HG02623 (cell line): ENCODE measurements around the gene MTPN.

Source experiments
- ATAC-seq: cut with Tn5 transposase; IDR thresholded peaks from one replicate; pipeline ENCODE4 v1.9.1; 2021; ENCODE audit warnings: moderate library complexity; ENCODE audit not compliant: unreplicated experiment

The MTPN gene

GRCh38 chr7:135929249-135929648 lies 47.9 kb downstream of the MTPN start:
- no peak for ATAC-seq

DNA sequence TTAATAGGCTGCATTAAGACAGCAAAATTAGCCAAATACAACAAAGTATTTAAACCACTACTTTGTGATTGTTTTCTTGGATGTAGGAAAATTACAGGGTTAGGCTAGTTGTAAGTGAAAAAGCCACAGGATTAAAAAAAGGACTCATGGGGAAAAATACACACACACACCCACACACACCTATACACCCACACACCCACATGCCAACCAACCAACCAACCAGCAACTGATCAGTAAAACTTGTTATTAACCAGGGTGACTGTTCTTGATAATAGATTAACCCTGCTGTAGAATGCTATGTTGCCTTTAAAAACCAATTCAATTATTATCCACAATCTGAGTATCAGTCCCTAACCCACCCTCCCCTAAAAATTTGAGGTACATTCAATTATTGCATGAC lies 49.0 kb downstream of the MTPN start:
- ATAC-seq: no peak

- ATAC-seq: no peak
Measured at GRCh38 chr7:135925210-135925609, 51.9 kb downstream of the MTPN start.

GRCh38 chr7:135924302-135924701 lies 52.9 kb downstream of the MTPN start:
- ATAC-seq: no peak

DNA sequence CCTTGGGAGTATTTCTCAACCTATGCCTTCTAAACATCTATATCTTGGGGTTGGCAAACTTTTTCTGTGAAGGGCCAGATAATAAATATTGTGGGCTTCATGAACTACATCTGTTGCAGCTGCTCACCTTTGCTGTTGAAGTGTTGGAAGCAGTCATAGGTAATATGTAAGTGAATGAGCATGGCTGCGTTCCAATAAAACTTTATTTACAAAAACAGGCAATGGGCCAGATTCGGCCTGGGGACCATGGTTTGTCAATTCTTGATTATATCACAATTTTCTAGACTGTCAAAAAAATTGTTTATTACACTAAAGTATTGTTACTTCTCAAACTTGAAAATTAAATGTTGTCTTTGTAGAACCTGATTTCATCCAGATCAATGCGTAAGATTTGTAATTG lies 54.9 kb downstream of the MTPN start:
- ATAC-seq: no peak

DNA sequence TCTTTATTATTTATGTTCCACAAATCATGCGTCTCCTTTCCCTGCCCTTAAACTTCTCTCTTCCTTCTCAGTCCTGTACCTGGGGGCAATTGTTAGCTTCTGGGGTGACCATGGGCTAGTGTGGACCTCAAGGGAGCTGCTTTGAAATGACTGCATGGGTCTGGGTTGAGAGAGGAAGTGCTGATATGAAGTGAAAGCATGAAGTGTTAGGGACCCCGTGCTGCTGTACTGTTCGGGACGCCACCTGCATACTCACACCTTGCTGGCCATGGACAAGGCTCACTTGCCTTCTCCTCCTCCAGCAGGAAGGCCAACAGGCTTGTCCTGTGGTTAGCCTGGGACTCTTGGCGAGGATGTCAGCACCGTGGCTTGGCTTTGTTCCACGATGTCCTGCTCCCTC lies 56.7 kb downstream of the MTPN start:
- no peak for ATAC-seq

DNA sequence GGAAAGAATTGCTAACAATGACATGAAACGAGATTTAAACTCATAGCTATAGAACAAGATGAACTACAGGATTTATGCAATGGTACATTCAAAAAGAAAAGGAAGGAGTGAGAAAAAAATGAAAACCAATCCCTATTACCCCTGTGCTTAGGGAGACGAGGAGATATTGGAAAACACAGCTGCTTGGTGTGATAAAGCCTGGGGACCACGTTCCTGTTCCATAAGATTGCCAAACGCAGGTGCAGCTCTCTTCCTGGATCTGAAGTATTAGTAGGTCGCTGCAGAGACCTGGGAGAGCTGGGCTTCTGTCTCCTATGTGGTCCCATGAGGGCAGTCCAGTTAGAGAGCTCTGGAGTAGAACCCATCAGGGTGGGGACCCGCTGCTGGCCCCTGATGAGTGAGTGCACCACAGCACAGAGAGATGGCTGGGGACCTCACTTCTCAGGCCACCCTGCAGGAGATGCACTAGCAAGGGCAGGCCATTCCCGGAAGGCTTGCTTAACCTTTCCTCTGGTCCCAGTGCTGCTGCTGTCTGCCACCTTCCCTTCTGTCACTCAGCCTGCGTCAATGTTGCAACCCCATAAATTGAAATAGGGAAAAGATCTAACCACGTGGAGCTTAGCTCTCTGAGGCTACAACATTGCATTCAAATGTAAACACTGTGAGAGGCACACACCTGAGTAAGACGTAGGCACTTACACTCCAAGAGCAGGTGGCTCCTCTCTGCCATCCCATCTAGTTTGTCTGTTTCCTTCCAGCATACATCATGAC lies 57.9 kb downstream of the MTPN start:
- no peak for ATAC-seq

DNA sequence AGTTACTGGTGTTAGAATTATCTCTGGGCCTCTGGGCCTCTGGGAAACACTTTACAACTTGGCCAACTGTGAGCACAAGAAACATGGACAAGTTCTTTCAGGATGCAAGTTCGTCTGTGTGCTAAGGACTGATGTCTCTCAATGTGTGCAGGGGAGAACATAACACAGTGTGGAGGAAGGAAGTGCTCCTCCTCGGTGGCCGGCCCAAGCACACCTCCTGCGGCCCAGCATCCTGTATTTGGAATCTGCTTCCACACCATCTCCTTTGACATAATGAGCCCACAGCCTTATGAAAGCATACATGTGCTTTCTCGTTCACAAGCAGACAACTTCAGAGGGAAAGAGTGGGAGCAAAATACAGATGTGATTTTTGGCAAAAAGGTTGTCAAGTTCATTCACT lies 59.0 kb downstream of the MTPN start:
- no peak for ATAC-seq

- ATAC-seq: no peak
Measured at GRCh38 chr7:135917721-135918120, 59.4 kb downstream of the MTPN start.

DNA sequence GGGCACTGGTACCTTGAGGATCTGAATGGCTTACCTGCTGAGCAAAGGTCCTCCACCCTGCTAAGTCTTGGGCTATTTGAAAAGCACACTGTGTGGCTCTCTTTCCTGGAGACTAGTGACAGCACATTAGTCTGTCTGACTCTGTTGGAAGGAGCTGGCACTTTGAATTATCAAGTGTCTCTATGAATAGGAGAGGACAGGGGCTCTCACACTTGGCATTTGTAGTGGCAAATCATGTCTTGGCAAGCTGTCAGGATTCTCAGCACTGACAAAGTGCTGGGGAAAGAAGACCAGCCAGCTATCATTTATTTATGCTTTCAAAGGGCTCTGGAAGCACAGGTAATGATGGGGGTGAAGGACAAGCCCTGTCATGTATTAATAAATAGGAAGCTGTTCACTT lies 62.8 kb downstream of the MTPN start:
- no peak for ATAC-seq

GRCh38 chr7:135913404-135913803 lies 63.8 kb downstream of the MTPN start:
- no peak for ATAC-seq

DNA sequence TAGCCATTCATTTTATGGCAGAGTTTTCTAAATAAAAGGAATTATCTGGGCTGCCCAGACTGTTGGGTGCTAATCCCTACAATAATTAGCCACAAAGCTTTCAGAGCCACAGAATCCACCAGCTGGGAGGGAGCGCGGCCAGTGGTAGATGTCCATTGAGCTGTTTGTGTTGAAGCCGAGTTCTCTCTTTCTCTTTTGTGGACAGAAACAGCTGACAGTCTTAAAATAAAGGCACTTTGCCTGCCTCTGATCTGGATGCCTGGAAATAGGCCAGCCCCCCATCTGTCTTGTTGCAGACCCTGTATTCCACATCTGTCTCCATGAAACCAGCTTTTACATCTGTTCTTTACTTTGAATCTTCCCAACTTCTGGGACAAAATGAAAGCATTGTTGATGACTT lies 66.1 kb downstream of the MTPN start:
- no peak for ATAC-seq

GRCh38 chr7:135910393-135911036 lies 66.6 kb downstream of the MTPN start:
- no peak for ATAC-seq

DNA sequence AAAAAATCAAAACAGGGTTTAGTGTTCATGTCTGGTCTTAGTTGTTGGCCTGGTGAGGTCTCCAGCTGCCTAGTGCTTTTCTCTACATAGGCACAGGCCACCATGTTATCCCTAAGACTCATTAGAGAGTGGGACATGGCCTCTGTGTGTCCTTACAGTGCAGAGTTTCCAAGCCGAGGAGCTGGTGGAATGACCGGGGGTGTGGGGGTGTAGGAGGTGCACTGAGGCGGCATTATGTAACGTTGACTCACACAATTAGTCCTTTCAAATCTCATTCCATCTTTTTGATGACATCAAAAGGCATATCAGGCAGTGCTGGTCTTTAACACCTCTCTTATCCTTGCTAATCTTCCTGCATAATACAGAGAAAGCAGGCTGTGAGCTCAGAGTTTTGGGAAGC lies 71.3 kb downstream of the MTPN start:
- no peak for ATAC-seq

DNA sequence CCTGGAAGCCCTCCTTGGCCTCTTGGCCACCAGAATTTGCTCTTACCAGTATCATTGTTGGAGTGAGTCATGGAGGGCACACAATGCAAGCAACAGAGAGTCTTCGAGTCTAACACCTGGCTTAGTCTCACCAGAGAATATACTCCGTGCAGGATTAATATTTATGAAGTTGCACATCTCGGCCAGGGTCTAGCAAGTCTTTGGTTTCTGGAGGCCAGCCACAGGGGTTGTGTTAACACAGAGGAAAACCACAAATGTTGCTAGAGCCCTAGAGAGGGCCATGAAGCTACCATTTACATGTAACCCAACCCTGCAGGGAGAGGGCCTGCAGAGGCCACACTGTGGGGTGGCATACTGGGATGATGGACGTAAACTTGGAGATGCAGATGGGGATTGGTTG lies 71.8 kb downstream of the MTPN start:
- ATAC-seq: no peak

DNA sequence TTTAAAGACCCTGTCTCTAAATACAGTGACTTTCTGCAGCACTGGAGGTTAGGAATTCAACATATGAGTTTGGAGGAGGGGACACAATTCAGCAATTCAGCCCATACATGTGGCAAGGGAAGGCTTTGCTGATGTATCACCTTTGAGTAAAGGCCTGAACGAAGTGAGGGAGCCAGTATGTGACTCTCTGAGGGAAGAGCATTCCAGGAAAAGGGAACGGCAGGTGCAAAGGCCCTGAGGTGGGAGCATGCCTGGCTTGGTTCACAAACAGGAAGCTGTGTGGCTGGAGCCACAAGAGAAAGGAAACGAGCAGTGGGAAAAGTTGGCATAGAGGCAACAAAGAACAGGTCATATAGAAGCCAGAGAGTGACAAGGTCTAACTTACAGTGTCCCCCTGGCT lies 72.9 kb downstream of the MTPN start:
- ATAC-seq: no peak

DNA sequence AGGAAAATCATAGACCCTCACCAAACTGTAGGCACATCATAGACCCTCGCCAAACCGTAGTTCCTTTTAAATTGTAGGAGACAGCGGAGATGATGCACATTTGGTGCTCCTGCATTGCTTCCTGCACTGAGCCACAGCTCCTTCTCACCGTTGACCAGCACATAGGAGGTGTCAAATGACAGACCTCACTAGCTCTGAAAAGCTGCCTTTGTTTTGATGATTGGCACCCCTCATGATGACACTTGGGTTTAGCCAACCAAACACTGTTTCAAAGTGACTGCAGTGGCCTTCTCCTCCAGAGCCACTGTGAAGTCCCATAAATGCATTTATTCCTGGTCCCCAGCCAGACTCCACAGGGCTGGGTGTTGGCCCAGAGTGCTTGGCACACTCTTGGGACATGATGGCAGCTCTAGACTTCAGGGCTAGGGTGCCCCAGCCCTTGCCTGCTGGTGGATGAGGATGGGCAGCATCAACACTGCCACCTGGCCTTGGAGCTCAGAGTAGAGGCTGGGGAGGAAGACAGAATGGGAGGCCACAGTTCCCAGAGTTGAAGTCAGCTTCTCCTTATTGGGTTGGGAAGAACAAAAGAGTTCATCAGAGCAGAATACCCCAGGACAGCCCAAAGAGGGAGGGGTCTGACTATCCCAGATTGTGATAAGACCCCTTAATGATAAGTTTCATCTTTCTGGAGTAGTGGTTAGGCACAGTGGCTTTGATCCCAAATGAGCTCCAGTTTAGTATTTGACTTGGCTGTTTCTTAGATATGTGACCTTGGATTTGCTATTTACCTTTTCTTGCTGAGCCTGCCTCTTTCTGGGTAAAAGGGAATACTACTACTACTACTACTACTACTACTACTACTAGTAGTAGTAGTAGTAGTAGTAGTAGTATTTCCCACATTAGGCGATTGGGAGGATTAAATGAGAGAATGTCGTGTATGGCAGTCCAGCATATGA lies 75.3 kb downstream of the MTPN start:
- ATAC-seq: no peak

- no peak for ATAC-seq
Measured at GRCh38 chr7:135900065-135900546, 77.1 kb downstream of the MTPN start.

DNA sequence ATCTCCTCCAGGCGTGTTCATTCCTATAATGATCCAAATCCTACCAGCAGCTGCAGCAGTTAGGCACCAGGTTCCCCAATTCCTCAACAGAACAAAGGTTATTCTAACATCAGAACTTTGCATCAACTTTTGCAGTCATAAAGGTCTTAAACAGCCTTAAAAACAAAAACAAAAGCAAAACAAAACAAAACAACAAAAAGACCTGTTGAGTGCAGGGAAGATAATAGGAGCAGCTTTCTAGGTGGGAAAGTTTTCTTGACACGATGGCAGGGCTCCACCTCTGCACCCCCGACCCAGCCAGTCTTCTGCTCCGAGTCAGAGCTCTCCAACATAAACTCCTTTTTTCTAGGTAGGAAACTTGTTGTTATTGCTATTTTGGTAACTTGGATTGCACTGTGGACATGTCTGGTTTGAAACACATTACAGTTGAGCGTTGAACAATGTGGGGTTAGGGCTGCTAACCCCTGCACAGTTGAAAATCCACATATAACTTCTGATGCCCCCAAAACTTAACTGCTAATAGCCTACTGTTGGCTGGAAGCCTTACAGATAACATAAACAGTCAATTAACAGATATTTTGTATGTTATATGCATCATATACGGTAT lies 77.6 kb downstream of the MTPN start:
- ATAC-seq: no peak

DNA sequence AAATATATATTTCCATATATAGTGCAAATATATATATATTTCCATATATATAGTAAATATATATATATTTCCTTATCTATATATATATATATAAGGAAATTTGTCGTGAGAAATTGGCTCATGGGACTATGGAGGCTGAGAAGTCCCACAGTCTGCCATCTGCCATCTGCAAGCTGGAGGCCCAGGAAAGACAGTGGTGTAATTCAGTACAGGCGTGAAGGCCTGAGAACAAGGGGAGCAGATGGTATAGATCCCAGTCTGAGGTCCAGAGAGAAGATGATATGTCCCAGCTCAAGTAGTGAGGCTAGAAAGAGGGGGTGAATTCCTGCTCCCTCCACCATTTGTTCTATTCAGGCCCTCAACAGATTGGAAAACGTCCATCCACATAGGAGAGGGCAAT lies 78.9 kb downstream of the MTPN start:
- no peak for ATAC-seq

GRCh38 chr7:135894816-135895215 lies 82.3 kb downstream of the MTPN start:
- no peak for ATAC-seq
